HG02884 (cell line): Measurements from ENCODE around the gene ADAMTS17.

Experiments
- ATAC-seq: cut with Tn5 transposase; IDR thresholded peaks from one replicate; pipeline ENCODE4 v1.9.1; 2021; ENCODE audit warnings: mild to moderate bottlenecking, moderate library complexity; ENCODE audit not compliant: unreplicated experiment

The ADAMTS17 gene

GRCh38 chr15:100229181-100230163, 112.3 kb downstream of the ADAMTS17 start:
- no peak for ATAC-seq

GRCh38 chr15:100227781-100228180, 114.0 kb downstream of the ADAMTS17 start:
- no peak for ATAC-seq

- ATAC-seq = no peak
These were observed 115.7 kb downstream of the ADAMTS17 start for GRCh38 chr15:100226107-100226506.

DNA sequence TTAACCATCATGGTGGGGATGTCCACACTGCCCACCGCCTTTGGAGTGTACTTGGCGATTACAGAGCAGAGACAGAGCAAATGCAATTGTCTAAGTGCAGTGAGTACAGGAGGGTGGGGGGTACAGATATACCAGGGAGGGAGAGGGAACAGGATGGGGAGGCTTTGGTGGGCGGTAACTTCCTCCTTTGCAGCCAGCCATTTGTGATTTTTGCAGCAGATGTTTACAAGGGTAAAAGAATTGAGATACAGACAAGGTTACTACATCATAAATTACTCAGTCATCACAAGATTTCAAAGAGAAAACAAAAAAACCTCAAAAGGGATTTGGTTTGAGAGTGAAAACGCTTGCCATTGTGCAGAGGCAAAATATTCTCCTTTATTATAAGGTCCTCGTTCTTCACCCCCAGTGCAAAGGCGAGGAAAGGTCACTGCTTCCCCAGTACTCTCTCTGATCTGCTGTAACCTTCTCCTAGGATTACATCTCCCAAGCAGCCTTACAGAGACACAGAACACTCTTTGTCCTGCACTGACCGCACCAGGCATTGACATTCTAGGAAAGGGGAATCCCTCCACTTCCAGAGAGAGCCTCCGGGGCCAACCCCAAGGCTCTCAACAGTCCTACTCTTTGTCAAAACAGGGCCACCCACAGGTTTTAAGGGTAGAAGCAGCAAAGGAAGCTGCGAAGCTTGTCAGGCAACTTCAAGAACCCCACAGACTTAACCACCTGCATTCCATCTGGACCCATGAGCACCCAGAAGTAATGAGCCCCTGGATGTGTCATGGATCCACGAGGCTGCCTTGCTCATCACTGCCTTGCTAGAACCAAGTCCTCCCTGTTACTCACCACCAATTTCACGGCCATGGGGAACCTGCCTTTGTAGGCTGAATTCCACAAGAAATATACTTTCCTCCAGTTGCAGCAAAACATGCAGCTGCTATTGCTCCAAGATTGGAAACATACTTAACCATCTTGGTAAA, 117.3 kb downstream of the ADAMTS17 start:
- no peak for ATAC-seq

- ATAC-seq = no peak
These were observed 119.4 kb downstream of the ADAMTS17 start for GRCh38 chr15:100222349-100222715.

DNA sequence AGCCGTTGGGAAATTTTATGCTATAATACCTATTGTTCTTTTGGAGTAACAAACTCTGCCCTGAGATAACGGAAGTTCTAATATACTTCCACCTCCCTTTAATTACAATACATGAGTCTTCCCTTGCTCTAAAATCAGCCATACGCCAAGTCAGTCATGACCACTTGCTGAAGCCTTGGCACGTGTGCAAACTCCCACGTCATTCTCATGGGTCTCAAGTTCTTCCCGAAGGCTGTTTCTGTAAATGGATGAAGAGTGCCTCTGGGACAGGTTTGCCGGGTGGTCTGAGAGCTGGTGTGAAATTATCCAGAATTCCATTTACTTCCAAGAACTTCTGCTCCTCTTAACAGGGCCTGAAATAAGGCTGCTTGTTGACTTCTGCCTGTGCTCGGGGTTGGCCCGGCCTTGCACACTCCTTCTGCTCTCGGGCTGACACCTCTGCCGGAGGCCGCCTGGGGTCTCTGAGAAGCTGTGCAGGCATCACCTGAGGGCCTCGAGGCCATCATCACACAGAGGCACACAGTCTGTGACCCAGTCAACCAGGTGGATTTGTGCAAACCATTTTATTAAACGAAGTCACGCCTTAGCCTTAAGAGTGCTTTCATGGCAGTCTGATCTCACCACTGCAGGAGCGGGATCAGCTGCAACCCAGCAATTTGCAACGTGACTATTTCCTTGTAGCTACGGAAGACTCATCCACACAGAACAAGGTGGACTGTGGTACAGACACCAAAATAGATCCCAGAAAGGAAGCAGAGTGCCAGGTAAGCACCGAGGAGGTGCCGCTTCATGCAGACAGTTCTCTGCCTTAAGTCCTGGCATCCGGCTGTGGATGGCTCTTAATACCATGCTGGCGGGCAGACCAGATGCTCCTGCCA, 120.1 kb downstream of the ADAMTS17 start:
- ATAC-seq = no peak

DNA sequence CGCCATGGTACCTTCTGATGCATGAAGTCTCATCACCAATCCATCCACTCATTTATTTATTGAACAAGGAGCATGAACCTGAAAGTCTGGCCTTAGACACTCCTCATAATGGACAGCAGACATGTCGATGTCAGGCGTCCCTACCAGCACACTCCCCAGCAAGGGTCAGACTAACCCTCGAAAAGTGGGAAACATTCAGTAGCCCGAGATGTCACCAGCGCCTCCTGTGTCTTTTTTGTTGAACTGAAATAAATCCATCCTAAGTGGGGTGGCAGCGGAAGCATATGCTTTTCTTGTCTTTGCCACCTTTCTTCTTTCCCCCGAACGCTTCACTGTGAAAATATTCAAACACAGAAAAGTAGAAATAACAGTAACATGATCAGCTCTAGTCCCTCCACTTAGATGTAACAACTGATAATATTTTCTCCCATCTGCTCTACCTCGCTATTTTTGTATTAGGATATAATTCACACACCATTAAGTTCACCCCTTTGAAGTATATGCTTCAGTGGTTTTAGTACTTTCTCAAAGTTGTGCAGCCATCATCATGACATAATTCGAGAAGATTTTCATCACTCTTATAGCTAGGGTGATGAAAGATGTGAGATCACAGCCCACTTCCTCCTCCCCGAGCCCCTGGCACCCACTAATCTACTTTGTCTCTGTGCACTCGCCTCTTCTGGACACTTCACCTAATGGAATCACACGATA, 121.6 kb downstream of the ADAMTS17 start:
- no peak for ATAC-seq

DNA sequence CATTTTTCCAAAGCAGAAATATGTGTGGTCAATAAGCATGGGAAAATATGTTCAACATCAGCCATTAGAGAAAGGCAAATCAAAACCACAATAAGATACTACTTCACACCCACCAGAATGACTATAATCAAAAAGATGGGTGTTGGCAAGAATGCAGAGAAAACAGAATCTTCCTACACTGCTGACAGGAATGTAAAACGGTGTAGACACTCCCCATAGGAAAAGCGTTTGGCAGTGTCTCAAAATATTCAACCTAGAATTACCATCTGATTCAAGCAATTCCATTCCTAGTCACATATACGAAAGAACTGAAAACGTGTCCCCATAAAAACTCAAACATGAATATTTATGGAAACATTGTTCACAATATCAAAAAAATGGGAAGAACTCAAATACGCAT, 123.3 kb downstream of the ADAMTS17 start:
- ATAC-seq = no peak

DNA sequence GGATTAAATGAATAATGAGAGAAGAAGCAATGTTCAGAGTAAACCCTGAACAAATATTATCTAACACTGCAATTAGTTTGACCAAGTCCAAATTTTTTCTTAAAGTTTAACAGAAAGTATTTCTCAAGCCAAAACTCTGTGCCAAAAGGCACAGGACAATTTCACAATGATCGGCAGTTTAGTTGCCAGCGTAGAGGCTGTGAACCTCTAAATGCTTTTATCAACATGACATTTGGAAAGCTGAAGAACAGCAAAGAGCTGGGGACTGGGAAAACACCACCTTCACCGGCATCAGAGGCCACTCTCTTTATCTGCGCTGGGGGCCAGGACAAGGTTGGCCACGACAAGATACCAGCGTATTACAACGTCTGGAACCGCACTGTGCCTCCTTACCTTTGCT, 125.6 kb downstream of the ADAMTS17 start:
- no peak for ATAC-seq

- ATAC-seq = no peak
These were observed 126.0 kb downstream of the ADAMTS17 start for GRCh38 chr15:100215843-100216169.

DNA sequence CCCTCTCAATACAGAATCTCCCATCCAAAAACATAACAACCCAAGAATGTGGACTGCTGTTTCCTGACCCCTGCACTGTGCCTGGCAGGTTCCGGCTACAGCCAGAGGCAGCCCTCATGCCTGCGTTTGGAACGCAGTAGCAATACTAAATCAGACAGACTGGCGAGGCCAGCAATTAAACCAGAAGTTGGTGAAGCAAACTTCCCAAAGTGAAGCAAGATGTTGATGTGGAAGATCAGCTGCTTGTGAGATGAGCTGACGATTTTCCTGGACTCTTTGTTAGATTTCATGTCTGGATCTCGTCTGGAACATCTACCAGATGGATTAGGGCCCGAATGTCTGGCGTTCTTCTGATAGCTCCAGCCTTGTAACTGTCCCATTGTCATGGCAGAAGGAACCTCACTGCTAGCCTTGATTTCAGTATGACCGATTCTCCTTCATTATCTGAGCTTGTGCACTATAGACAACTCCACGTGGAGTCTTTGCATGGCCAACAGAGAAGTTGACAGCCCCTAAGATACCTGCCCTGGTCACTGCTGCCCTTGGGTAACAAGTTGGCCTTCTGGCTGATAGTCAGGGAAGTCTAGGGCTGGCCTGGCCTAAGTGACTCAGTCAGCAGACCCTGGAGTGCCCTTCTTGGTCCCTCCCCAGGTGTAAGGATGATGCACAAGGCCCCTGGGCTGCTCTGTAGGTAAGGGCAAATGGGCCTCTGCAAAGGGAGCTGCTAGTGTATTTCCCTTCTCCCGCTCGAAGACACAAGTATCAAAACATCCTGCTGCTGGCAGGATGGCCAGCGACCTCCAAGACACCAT, 126.5 kb downstream of the ADAMTS17 start:
- ATAC-seq = no peak

DNA sequence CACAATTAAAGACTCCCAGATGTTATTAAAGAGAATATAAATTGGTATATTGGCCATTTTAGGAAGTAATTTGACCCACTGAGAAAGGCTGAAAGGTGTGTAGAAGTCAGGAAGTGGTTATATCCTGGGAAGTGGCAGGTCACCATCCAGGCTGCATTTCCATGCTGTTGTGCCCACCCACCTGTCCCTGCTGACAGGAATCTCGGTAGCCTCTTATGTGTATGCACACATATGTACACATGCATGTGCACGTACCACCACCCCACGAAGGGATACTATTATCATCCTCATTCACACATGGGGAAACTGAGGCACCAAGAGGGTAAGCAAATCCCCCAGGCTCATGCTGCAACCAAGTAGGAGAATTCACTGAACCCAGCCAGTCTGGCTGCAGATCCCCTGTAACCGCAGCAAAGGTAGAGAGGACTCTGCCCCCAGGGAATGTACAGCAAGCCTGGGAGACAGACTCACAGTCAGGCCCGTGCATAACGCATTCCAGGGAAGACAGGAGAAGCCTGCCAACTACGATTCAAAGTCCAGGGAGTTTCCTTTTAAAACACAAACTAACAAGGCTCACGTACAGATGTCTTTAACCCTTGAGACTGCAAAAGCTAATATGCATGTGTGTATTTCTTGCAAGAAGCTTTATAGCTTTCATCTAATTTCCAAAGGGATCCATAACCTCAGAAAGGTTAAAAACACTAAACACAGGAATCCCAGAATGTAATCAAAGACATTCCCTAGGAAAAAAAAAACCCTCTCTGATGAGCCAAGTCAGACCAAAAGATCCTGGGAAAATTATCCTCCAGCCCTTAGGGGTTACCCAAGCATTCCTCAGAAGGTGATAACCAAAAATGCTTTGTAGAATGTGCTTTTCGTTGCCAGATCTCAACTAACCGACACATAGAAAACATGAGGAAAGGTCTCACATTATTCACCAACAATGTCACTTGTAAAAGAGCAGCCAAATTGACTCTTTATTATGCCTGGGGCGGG, 129.6 kb downstream of the ADAMTS17 start:
- ATAC-seq = no peak

GRCh38 chr15:100210338-100210737, 131.4 kb downstream of the ADAMTS17 start:
- no peak for ATAC-seq

DNA sequence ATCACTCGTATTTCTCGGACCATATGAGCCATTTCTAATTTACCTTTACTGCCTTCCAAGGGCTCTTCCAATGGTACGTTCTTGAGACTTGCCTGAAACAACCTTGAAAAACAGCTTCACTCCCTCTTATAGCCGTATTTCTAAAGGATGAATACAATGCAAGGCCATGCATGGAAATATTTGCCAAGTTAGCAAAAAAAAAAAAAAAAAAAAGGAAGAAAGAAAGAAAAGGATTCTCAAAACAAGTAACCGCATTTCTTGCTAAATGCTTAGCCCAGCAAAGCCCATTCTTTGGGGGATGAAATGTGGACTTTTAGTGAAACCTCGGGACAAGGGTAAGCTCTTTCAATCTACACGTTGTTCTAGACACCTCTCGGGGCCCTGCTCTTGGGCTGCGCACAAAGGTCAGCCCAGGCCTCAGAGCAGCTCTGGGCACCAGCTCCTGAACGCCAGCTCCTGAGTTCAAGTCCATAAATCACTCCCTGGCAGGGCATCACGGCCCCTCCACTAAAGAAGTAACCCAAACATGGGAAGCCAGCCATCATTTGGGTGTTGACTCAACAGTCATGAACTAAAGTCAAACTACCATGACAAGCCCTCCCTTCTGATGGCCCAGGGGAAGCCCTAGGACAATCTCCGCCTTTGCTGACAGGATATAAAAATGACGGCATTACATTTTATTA, 132.7 kb downstream of the ADAMTS17 start:
- ATAC-seq = no peak

- ATAC-seq = no peak
These were observed 134.7 kb downstream of the ADAMTS17 start for GRCh38 chr15:100207053-100207452.

GRCh38 chr15:100206643-100207042, 135.1 kb downstream of the ADAMTS17 start:
- no peak for ATAC-seq

- no peak for ATAC-seq
These were observed 136.1 kb downstream of the ADAMTS17 start for GRCh38 chr15:100205549-100206295.
